ENCODE data around the gene IRF9.
A peak's percentile ranks its signal among the peaks of the same experiment; 100 is the strongest.

DNA sequence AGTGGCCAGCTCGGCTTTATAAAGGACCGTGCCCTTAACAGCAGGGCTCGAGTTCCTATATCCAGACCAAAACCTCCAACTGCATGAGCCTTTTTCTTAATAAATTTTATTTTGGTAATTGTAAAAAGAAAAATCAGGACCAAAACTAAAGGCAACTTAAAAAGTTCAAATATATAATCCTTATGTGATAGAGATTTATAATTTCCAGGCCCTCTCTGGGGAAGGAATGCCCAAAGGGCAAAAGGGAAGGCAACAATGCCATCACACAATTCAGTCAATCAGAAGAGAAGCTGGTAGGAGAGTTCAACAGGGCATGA, 28.0 kb downstream of the IRF9 start:
- TF ChIP-seq ZBTB49 (tag by site-specific recombination; IDR thresholded peaks at IDR 0.05; ENCODE audit: low read depth): no peak
- TF ChIP-seq, protein P1, sequence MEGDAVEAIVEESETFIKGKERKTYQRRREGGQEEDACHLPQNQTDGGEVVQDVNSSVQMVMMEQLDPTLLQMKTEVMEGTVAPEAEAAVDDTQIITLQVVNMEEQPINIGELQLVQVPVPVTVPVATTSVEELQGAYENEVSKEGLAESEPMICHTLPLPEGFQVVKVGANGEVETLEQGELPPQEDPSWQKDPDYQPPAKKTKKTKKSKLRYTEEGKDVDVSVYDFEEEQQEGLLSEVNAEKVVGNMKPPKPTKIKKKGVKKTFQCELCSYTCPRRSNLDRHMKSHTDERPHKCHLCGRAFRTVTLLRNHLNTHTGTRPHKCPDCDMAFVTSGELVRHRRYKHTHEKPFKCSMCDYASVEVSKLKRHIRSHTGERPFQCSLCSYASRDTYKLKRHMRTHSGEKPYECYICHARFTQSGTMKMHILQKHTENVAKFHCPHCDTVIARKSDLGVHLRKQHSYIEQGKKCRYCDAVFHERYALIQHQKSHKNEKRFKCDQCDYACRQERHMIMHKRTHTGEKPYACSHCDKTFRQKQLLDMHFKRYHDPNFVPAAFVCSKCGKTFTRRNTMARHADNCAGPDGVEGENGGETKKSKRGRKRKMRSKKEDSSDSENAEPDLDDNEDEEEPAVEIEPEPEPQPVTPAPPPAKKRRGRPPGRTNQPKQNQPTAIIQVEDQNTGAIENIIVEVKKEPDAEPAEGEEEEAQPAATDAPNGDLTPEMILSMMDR (tag by site-specific recombination; IDR thresholded peaks at IDR 0.05): no peak
- no peak for TF ChIP-seq ZNF274 (IDR thresholded peaks at IDR 0.05; ENCODE audit: low read length)
- no peak for TF ChIP-seq ZNF274 (tag by site-specific recombination; IDR thresholded peaks at IDR 0.05; ENCODE audit: borderline replicate concordance)
- TF ChIP-seq, protein P2, sequence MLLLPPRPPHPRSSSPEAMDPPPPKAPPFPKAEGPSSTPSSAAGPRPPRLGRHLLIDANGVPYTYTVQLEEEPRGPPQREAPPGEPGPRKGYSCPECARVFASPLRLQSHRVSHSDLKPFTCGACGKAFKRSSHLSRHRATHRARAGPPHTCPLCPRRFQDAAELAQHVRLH (tag by site-specific recombination; IDR thresholded peaks at IDR 0.05): no peak
- no peak for TF ChIP-seq ZNF623 (tag by site-specific recombination; IDR thresholded peaks at IDR 0.05)
- peak; percentile 14; the same call in 1 of the 2 replicates for TF ChIP-seq ZNF335 (tag by site-specific recombination; conservative IDR thresholded peaks at IDR 0.05)
- TF ChIP-seq ZBTB1 (tag by site-specific recombination; IDR thresholded peaks at IDR 0.05): no peak
- TF ChIP-seq RBAK (tag by site-specific recombination; IDR thresholded peaks at IDR 0.05): no peak
